Stimulated activated CD4-positive, alpha-beta T cell treated with anti-CD3 and anti-CD28 coated beads, Interleukin-15, amount 100 ng/mL, for 24 hours (primary cell): ENCODE results near the gene ARHGEF3.

ENCODE experiments used
- DNase-seq: peaks from one replicate; pipeline ENCODE4 v3.0.0-alpha.2; 2020

Gene ARHGEF3

GRCh38 chr3:56795097-56795828 is 6.5 kb downstream of the ARHGEF3 start:
- no peak for DNase-seq

DNA sequence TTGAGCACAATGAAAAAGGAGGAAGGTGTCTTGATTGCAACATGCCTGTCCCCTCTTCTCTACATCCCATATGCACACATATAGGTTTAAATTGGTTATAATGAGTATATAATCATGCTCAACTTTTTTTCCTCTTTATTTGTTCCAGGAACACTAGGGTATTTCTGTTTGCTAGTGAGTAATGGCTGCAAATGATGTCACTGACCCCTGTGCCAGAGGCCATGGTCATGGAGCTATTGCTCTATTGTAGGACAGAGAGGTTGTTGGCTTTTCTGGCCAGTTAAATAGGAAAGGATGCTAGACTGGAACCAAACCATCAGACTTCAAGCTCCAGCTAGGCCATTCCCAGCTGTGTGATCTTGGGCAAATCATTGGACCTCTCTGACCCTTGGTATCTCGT is 9.6 kb downstream of the ARHGEF3 start:
- DNase-seq = no peak

- no peak for DNase-seq
Observed at GRCh38 chr3:56790016-56790821, 11.5 kb downstream of the ARHGEF3 start.

GRCh38 chr3:56789076-56789475 is 12.7 kb downstream of the ARHGEF3 start:
- DNase-seq = no peak

GRCh38 chr3:56788521-56788920 is 13.2 kb downstream of the ARHGEF3 start:
- DNase-seq = no peak

DNA sequence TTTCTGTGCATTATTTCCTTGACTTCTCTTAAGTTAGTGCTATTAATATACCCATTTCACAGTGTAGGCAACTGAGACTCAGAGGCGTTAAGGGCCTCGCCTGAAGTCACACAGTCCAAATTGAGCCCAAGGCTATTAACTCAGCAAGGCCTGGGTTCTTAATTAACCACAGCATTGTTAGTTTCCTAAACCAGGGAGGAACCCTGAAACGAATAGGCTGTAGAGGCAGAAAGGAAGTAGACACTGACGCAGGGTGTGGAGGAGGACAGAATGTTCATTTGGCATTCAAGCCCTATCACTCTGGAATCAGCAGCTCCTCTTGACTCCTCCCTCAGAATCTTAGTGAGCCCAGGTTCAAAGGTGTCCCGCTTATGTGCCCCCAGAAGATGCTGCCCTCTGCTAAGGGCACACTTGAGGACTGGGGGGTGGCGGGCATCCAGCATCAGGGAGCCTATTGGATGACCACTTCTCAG is 13.9 kb downstream of the ARHGEF3 start:
- DNase-seq = no peak

GRCh38 chr3:56787258-56787775 is 14.4 kb downstream of the ARHGEF3 start:
- no peak for DNase-seq

DNA sequence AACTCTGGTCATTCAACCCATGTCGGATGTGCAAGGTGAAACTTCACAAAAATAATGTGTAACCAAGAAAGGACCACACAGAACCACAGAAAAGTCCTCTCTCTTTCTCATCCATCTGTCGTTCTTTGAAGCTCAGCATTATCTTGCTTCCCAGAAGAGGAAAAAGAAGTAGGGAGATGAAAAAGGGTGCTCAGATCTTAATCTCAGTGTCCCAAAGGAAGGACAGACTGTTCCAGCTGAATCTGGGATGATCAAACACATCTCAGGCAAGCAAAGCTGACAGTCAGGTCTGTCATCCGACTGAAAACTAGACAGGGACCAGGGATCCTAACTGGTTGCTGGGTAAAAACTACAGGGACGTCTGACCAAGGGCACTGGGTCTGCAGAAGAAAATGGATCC is 16.2 kb downstream of the ARHGEF3 start:
- no peak for DNase-seq

DNA sequence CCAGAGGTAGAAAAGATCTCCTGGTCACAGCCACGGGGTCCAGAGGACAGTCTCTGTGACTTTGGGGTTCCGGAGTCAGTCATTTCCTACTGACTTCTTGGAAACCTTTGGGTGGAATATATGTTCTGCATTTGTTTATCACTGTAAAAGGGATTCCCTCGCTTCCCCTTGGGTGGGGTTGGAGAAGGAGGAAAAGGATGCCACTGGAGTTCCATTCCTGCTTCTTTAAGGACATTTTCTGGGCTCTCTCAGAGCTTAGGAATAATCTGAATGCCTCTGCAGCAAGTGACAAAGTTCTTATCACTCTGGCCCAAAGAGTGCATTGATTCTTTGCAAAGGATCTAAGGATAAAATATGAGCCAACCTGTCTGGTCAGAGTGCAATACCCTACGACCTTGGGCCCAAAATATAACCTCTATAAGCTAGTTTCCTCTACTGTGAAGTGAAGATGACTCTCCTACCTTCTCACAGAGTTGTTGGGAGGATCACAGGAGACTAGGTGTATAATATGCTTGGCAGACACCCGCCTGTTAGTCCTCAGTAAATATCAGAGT is 17.2 kb downstream of the ARHGEF3 start:
- no peak for DNase-seq

- peak; percentile 74 for DNase-seq
Observed at GRCh38 chr3:56783644-56784447, 17.9 kb downstream of the ARHGEF3 start.

DNA sequence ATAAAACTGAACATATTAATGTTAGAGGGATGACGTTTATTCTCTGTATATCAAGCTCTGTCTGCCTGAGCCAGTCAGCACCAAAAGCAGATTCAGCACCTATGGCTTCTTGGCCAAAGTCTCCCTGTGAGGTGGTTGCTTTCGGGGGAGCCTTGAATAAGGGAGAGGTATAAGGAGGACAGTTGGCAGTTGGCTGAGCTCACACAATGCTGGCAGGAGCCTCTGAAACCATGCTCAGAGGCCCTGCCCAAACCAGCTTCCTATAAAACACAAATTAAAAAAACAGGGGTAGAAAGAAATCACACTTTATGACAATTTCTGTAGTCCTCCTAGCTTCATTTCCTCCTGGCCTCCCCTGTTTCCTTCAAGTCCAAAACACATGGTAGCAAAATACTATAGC is 18.8 kb downstream of the ARHGEF3 start:
- no peak for DNase-seq

DNA sequence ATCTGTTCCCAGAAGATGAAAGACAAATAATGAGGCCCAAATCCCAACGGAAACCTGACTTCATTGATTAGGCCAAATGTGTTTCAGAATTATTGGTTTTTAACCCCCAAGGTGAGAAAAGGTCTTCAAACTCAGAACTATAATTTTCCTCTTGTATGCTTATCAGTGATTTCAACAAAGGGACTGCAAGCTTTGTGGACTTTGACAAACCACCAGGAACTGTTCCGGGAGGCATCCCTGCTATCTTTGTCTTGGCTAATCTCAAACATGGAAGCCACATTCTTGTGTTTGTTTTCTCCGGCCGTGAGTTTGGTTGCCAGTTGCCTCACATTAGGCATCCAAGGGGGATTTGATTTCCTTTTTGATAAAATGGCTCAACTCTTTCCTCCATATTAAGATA is 19.5 kb downstream of the ARHGEF3 start:
- DNase-seq = no peak

GRCh38 chr3:56781762-56782161 is 20.0 kb downstream of the ARHGEF3 start:
- DNase-seq = no peak

DNA sequence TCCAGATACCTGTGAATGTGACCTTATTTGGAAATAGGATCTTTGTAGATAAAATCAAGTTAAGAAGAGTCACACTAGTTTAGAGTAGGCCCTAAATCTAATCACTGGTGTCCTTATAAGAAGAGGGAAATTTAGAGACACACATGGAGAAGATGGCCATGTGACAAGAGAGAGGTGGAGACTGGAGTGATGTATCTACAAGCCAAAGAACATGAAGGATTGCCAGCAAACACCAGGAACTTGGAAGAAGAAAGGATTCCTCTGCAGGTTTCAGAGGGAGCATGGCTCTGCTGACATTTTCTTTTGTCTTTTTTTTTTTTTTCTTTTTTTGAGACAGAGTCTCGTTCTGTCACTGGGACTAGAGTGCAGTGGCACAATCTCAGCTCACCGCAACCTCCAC is 20.8 kb downstream of the ARHGEF3 start:
- DNase-seq = no peak

GRCh38 chr3:56778893-56779292 is 22.9 kb downstream of the ARHGEF3 start:
- no peak for DNase-seq

DNA sequence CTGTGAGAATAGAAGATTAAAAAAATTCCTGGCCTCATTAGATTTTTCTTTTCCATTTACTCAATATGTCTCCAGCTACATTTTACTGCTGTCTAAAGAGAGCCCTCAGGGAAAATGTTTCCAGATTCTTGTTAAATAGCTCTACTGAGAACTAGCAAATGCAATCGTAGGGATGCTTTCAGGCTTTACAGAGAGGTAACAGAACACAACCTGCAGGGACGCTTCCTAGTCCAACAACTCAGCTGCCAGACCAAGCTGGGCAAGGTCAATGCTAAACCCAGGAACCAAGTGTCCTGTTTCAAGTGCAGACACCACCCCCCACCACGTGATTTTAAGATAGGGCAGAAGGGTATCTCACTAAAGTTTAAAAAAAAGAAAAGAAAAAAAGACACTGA is 25.2 kb downstream of the ARHGEF3 start:
- no peak for DNase-seq

- DNase-seq = no peak
Observed at GRCh38 chr3:56775838-56776555, 25.8 kb downstream of the ARHGEF3 start.

DNA sequence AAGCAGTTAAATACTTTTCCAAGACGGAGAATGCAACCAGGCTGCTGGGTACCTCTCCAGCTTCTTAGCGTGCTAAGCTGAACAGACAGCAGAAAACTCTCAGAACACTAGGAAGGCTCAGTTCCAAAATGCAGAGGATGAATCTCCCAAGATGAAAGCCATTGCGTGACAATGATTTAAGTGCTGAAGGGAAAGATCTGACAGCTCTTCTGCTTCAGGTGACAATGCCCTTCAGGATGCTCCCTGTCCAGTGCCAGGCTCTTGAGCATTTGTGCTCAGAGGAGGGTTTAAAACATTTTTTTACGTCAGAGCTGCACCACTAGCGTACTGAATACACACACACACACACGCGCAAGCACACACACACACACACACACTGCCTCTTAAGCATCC is 26.3 kb downstream of the ARHGEF3 start:
- no peak for DNase-seq

GRCh38 chr3:56773986-56774385 is 27.8 kb downstream of the ARHGEF3 start:
- DNase-seq = no peak

DNA sequence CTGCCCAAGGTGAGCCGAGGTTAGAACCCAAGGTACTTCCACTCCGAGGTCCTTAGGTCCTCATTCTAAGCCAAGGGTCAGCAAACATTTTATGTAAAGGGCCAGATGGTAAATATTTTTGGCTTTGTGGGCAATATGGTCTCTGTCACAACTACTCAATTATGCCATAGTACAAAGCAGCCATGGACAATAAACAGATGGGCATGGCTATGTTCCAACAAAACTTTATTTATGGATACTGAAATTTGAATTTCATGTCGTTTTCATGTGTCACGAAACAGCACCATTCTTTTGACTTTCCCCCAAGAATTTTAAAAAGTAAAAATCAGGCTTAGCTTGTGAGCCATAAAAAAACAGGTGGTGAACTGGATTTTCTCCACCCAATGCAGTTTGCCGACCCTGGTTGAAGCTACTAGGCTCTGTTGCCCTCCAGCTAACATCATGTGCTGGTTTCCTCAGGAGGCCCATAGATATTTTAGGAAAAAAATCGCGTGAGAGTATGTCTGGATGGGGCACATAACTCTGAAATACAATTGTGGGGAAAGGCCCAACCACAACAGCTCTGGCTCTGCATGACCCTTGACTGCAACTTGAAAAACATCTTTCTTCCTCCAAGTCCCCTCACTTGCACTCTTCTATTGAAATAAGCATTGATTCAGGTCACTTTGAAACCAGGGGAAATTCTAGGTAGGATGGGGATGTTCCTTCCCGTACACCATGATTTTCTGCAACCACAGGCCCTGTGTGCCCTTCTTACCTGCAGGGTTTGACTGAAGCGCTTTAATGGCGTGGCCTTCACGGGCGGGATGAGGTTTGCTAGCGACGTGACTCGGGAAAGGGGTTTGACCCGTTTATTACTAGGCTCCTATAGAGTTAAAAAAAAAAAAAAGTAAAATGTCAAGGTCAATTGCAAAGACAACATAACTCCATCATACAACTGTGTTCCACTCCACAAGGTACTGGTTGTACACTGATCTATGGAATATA is 28.5 kb downstream of the ARHGEF3 start:
- DNase-seq = no peak

GRCh38 chr3:56771376-56771775 is 30.4 kb downstream of the ARHGEF3 start:
- DNase-seq = no peak
